RKO (cell line): ENCODE results near the gene PSEN1.
"Not testable (repeated sequence)": the region's sequence is repeated elsewhere in the genome, so short reads cannot be mapped to it uniquely, and the experiment has no call there.

Experiments used
- DNase-seq: peaks from one replicate; pipeline ENCODE4 v3.0.0-alpha.2; 2016; ENCODE audit warnings: low spot score

Gene PSEN1

GRCh38 chr14:73167727-73168126 lies 31.4 kb downstream of the PSEN1 start:
- DNase-seq: no peak

- DNase-seq: no peak
These were observed 32.0 kb downstream of the PSEN1 start for GRCh38 chr14:73168274-73168673.

GRCh38 chr14:73168691-73169090 lies 32.4 kb downstream of the PSEN1 start:
- DNase-seq: no peak

GRCh38 chr14:73169855-73170254 lies 33.5 kb downstream of the PSEN1 start:
- not testable (repeated sequence) for DNase-seq

- no peak for DNase-seq
These were observed 34.4 kb downstream of the PSEN1 start for GRCh38 chr14:73170686-73171085.

- DNase-seq: no peak
These were observed 36.2 kb downstream of the PSEN1 start for GRCh38 chr14:73172500-73172899.

GRCh38 chr14:73173092-73173735 lies 36.9 kb downstream of the PSEN1 start:
- DNase-seq: peak; percentile 74

GRCh38 chr14:73176685-73177084 lies 40.4 kb downstream of the PSEN1 start:
- DNase-seq: no peak

GRCh38 chr14:73180385-73180805 lies 44.1 kb downstream of the PSEN1 start:
- no peak for DNase-seq

- DNase-seq: not testable (repeated sequence)
These were observed 44.7 kb downstream of the PSEN1 start for GRCh38 chr14:73180969-73181368.

- peak; percentile 36 for DNase-seq
These were observed 52.2 kb downstream of the PSEN1 start for GRCh38 chr14:73188501-73188911.

GRCh38 chr14:73189651-73190050 lies 53.3 kb downstream of the PSEN1 start:
- DNase-seq: no peak

GRCh38 chr14:73191441-73191840 lies 55.1 kb downstream of the PSEN1 start:
- no peak for DNase-seq

- not testable (repeated sequence) for DNase-seq
These were observed 58.0 kb downstream of the PSEN1 start for GRCh38 chr14:73194306-73194705.

- no peak for DNase-seq
These were observed 61.9 kb downstream of the PSEN1 start for GRCh38 chr14:73198253-73198652.

- DNase-seq: no peak
These were observed 67.2 kb downstream of the PSEN1 start for GRCh38 chr14:73203527-73203926.

- no peak for DNase-seq
These were observed 71.3 kb downstream of the PSEN1 start for GRCh38 chr14:73207615-73208014.

GRCh38 chr14:73208390-73208789 lies 72.1 kb downstream of the PSEN1 start:
- DNase-seq: no peak

- DNase-seq: no peak
These were observed 72.5 kb downstream of the PSEN1 start for GRCh38 chr14:73208846-73209245.

- DNase-seq: no peak
These were observed 73.6 kb downstream of the PSEN1 start for GRCh38 chr14:73209953-73210352.

- no peak for DNase-seq
These were observed 75.1 kb downstream of the PSEN1 start for GRCh38 chr14:73211251-73212040.

GRCh38 chr14:73216030-73216429 lies 79.7 kb downstream of the PSEN1 start:
- no peak for DNase-seq

- no peak for DNase-seq
These were observed 81.1 kb downstream of the PSEN1 start for GRCh38 chr14:73217411-73217810.

- DNase-seq: no peak
These were observed 83.8 kb downstream of the PSEN1 start for GRCh38 chr14:73220061-73220460.
